COR-L47 (cell line): Measurements from ENCODE around the gene SHISA7.
"Not testable (repeated sequence)": the region's sequence is repeated elsewhere in the genome, so short reads cannot be mapped to it uniquely, and the experiment has no call there.

Experiments
- DNase-seq: peaks from one replicate; lab custom pipeline; 2025; lab: John Stamatoyannopoulos, UW

The SHISA7 gene

DNA sequence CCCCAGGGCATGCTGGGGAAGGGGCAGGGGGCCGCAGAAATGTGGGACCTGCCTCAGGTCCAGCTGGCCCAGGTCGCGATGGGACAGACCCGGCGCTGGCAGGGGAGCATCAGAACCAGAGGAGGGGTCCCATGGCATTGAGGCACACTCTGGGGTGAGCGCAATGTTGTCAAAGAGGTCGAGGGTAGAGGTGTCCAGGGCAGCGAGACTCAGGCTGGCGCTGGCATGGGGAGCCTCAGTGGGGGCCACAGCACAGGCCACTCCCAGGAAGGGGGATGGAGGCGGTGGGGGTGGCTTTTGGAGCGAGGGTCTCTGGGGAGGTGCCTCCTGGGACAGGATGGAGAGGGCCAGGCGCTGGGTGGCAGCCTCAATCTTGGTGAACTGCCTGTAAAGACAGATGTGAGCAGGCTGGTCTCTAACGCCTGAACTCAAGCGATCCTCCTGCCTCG, 20.5 kb upstream of the SHISA7 start:
- no peak for DNase-seq

DNA sequence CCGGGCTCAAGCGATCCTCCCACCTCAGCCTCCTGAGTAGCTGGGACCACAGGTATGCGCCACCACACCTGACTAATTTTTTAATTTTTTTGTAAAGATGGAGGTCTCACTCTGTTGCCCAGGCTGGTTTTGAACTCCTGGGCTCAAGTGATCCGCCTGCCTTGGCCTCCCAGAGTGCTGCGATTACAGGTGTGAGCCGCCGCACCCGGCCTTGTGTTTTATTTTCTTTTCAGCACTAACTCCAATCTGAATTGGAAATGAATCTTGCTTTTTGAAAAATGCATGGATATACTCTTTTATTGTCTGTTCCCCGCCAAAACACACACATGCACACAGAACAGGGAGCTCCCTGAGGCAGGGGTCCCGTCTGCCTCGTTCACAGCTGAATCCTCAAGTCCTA, 19.6 kb upstream of the SHISA7 start:
- no peak for DNase-seq

GRCh38 chr19:55461974-55462626, 19.0 kb upstream of the SHISA7 start:
- peak; percentile 29 for DNase-seq

DNA sequence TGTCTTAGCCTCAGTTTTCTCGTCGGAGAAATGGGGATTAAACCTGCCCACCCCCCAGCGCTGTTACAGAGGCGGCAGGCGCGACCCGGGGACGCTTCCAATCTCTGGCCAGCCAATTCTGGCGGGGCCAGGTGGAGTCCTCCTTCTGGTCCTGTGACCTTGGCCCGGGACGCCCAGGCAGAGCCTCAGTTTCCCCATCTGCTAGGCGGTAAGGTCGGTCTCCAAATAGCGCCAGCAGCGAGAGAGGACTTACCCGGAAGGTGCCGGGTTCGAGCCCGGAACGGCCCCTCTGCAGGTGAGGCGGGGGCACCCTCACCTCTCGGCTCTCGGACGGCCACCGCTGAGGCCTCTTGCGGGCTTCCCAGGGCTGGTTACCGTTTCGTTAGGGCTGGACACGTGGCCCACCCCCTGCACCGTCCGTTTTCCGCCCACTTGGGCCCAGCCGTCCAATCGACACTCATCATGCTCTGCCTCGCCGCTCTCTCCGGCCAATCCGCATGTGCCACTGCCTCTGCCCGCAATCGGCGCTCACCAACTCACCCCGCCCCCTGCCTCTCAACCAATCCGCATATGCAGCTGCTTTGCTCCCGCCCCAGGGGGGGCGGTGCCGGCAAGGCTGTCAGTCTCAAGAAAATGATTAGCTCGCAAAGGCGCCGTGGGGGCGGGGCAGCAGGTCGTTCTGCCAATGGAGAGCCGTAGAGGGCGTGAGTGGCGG, 18.3 kb upstream of the SHISA7 start, which contains the start of gene ISOC2:
Gene ISOC2 (minus strand): TSS at position 384 of the 715 bp plus-strand sequence. CDS start 5,156 bp downstream, outside the sequence.
- peak; percentile 100 for DNase-seq

DNA sequence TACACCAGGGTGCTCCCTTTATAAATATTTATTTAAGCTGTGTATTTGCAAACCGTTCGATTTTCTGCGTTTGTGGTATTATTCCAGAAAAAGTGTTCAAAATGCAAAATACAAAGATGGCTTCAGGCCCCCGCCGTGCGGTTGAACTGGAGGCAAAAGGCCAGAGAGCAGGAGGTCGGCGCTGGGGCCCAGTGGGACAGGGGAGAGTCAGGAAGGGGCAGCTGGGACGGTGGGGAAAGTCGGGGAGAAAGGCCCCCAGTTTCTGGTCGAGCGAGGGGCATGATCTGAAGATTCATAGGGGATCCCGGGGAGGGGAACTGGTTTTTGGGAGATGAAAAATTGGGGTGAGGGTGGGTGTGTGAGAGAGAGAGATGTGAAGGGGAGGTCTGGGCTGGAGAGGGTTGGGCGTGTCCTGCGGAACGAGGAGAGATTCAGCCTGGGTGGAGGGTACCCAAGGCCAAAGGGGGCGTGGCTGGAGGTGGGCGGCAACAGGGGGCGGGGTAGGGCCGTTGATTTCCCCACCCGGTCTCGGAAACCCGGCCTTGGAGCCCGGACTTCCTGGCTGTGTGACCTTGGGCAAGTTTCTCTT, 17.7 kb upstream of the SHISA7 start:
- DNase-seq, result peak; percentile 42

GRCh38 chr19:55459950-55460657, 17.0 kb upstream of the SHISA7 start:
- DNase-seq, result no peak

- DNase-seq, result no peak
These were observed 16.4 kb upstream of the SHISA7 start for GRCh38 chr19:55459551-55459949.

GRCh38 chr19:55457683-55458457, 14.8 kb upstream of the SHISA7 start:
- no peak for DNase-seq

GRCh38 chr19:55456347-55456746, 13.2 kb upstream of the SHISA7 start:
- DNase-seq, result no peak

DNA sequence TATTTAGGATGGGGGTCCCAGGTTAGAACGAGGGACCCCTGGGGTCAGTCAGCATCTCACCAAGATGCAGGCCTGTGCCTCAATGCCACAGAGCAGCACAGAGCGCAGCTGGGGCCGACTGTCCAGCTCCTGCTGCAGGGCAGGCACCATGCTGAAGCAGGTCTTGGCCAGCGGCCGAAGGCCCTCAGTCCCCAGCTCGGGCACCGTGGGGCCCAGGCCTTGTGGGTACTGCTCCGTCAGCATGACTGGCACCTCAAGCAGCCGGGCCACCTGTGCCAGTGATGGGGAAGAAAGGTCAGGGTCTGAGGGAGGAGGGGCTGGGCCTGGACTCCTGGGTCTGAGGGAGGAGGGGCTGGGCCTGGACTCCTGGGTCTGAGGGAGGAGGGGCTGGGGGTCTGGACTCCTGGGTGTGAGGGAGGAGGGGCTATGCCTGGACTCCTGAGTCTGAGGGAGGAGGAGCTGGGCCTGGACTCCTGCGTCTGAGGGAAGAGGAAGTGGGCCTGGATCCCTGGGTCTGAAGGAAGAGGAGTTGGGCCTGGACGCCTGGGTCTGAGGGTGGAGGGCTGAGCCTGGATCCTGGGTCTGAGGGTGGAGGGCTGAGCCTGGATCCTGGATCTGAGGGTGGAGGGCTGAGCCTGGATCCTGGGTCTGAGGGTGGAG, 12.6 kb upstream of the SHISA7 start:
- DNase-seq, result no peak

DNA sequence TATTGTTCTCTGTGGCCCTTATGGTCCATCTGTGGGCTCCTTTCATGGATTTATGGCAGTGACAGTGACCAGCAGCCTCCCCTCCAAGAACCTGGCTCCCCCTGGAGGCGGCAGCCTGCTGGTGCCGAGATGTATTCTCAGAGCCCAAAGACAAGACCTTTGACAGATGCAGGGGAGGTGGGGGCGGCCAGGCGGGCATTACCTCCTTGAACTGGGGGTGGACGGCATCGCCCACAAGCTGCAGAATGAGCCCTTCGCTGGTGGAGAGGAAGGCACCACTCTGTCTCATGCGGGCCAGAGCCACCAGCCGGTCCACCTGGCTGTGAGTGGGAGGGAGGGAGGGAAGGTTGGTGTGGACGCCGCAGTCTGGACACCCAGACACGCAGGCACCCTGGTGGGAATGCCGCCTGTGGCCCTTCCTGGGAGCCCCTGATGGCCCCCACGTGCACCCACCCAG, 11.7 kb upstream of the SHISA7 start:
- peak; percentile 31 for DNase-seq

GRCh38 chr19:55453511-55454260, 10.6 kb upstream of the SHISA7 start:
- DNase-seq, result no peak

GRCh38 chr19:55452749-55453346, 9.7 kb upstream of the SHISA7 start:
- DNase-seq, result peak; percentile 90

GRCh38 chr19:55451965-55452748, 9.1 kb upstream of the SHISA7 start:
- DNase-seq, result peak; percentile 67

GRCh38 chr19:55451163-55451964, 8.3 kb upstream of the SHISA7 start:
- no peak for DNase-seq

DNA sequence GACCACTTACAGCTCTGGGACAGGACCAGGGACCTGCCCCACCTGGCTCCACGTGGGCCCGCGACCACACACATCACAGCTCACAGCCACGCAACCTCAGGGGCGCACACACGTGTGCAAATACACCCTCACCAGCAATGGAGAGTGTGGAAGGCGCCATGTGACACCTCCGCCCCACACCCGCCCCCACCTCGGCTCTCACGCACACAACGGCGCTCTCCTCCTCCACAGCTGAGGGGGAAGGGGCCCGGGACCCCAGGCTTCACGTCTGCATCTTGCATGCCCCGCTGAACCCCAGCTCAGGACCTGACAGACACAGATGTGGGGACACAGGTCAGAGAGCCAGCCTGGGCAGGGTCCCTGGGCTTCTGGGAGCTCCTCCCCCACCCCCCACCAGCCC, 6.4 kb upstream of the SHISA7 start:
- no peak for DNase-seq

GRCh38 chr19:55448175-55448490, 5.0 kb upstream of the SHISA7 start:
- DNase-seq, result not testable (repeated sequence)

DNA sequence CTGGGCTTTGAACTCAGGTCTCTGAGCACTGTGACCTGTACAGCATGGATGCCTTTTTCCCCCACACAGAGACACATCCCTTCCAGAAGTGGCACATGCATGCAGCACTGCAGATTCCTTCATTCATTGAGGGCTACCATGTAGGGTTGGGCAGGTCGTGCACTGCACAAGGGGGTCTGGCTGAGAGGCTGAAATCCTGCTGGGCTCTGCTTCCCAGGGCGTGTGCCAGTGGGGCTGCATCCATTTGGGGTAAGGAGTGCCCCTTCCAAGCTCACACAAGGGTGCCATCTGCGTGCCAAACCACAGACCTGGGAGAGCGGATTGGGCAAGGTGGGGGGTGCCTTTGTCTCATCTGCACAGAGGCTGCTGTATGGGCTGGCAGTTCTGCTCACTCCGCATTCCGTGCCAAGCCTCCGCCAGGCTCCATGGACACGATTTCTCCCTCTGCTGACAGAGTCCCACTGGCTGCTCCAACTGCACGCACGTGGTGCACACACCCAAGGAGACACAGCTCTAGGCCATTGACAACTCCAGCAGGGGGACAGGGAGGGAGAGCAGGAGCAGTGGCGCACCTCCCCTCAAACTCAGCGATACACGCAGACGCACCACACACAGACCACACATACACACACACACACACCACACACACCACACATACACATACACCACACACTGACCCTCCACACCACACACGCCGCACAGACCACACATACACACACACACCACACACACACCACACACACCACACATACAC, 4.5 kb upstream of the SHISA7 start:
- peak; percentile 79 for DNase-seq
